ENCODE measurements around the gene ATF6.

The ATF6 gene

GRCh38 chr1:161970633-161971032, 204.5 kb downstream of the ATF6 start:
- Histone ChIP-seq H3K4me1 (ENCODE audit: low read length) (no peaks in the 10 kb centered on the region), H3K27me3 (replicated peaks; ENCODE audit: insufficient read depth, low read length) (no peaks in the 10 kb centered on the region), H3K4me2 (ENCODE audit: low read depth, low read length) (no peak overlapping the region), H3K9me3 (replicated peaks; ENCODE audit: insufficient read depth, low read length) (no peaks in the 10 kb centered on the region), H3K79me2 (ENCODE audit: low read length) (no peaks in the 10 kb centered on the region), H2AFZ (ENCODE audit: low read length) (no peak overlapping the region), H3K36me3 (replicated peaks; ENCODE audit: insufficient read depth, low read length) (no peaks in the 10 kb centered on the region), H4K20me1 (ENCODE audit: insufficient read depth, low read length) (no peaks in the 10 kb centered on the region), H3K27ac (ENCODE audit: low read length) (no peak overlapping the region), H3K9me2 (replicated peaks; ENCODE audit: insufficient read depth, low read length) (no peaks in the 10 kb centered on the region), H3K4me3 (ENCODE audit: low read length) (no peak overlapping the region), H3K9ac (ENCODE audit: low read length) (no peak overlapping the region), H3F3A (ENCODE audit: insufficient read depth, low read length) (no peaks in the 10 kb centered on the region)
- DNase-seq = no peak
- no peak for TF ChIP-seq EZH2phosphoT487 (IDR thresholded peaks at IDR 0.05; ENCODE audit: low read length)
- TF ChIP-seq CTCF (IDR thresholded peaks at IDR 0.05; ENCODE audit: low read length) = no peak
- no peak for TF ChIP-seq EZH2 (optimal IDR thresholded peaks at IDR 0.05; ENCODE audit: low read depth, low read length)

- Histone ChIP-seq H3K9me2 (replicated peaks; ENCODE audit: insufficient read depth, low read length) (no peaks in the 10 kb centered on the region), H3K4me2 (ENCODE audit: low read depth, low read length) (no peak overlapping the region), H3F3A (ENCODE audit: insufficient read depth, low read length) (no peaks in the 10 kb centered on the region), H3K4me1 (ENCODE audit: low read length) (no peaks in the 10 kb centered on the region), H3K9ac (ENCODE audit: low read length) (no peak overlapping the region), H3K27me3 (replicated peaks; ENCODE audit: insufficient read depth, low read length) (no peaks in the 10 kb centered on the region), H3K79me2 (ENCODE audit: low read length) (no peaks in the 10 kb centered on the region), H3K9me3 (replicated peaks; ENCODE audit: insufficient read depth, low read length) (no peaks in the 10 kb centered on the region), H3K4me3 (ENCODE audit: low read length) (no peak overlapping the region), H3K36me3 (replicated peaks; ENCODE audit: insufficient read depth, low read length) (no peaks in the 10 kb centered on the region), H4K20me1 (ENCODE audit: insufficient read depth, low read length) (no peaks in the 10 kb centered on the region), H2AFZ (ENCODE audit: low read length) (no peak overlapping the region), H3K27ac (ENCODE audit: low read length) (no peak overlapping the region)
- TF ChIP-seq CTCF (IDR thresholded peaks at IDR 0.05; ENCODE audit: low read length) = no peak
- no peak for TF ChIP-seq EZH2 (optimal IDR thresholded peaks at IDR 0.05; ENCODE audit: low read depth, low read length)
- no peak for TF ChIP-seq EZH2phosphoT487 (IDR thresholded peaks at IDR 0.05; ENCODE audit: low read length)
- no peak for DNase-seq
Observed at GRCh38 chr1:161972828-161973227, 206.7 kb downstream of the ATF6 start.

- H3K4me1 ChIP-seq (ENCODE audit: low read length) = no peaks in the 10 kb centered on the region
Observed at GRCh38 chr1:161973924-161974845, 208.1 kb downstream of the ATF6 start.

More at GRCh38 chr1:161973924-161974845, 208.1 kb downstream of the ATF6 start:
- Histone ChIP-seq H3K27me3 (replicated peaks; ENCODE audit: insufficient read depth, low read length) (no peaks in the 10 kb centered on the region), H3K9ac (ENCODE audit: low read length) (no peak overlapping the region), H3K9me3 (replicated peaks; ENCODE audit: insufficient read depth, low read length) (no peaks in the 10 kb centered on the region), H3K4me2 (ENCODE audit: low read depth, low read length) (no peak overlapping the region), H4K20me1 (ENCODE audit: insufficient read depth, low read length) (no peaks in the 10 kb centered on the region), H3K79me2 (ENCODE audit: low read length) (no peaks in the 10 kb centered on the region), H3K27ac (ENCODE audit: low read length) (no peak overlapping the region), H3K4me3 (ENCODE audit: low read length) (no peak overlapping the region), H3F3A (ENCODE audit: insufficient read depth, low read length) (no peaks in the 10 kb centered on the region), H3K36me3 (replicated peaks; ENCODE audit: insufficient read depth, low read length) (no peaks in the 10 kb centered on the region), H2AFZ (ENCODE audit: low read length) (no peak overlapping the region), H3K9me2 (replicated peaks; ENCODE audit: insufficient read depth, low read length) (no peaks in the 10 kb centered on the region)
- no peak for DNase-seq
- TF ChIP-seq CTCF (IDR thresholded peaks at IDR 0.05; ENCODE audit: low read length) (no peak), EZH2 (optimal IDR thresholded peaks at IDR 0.05; ENCODE audit: low read depth, low read length) (no peak), EZH2phosphoT487 (IDR thresholded peaks at IDR 0.05; ENCODE audit: low read length) (no peak)

Data from MM.1S (cell line).